Fibroblast of villous mesenchyme (primary cell): ENCODE data around the gene SORCS2. TPM values are rescaled to one million over a fixed set of nuclear protein-coding genes. Genes with fewer than 3 reads are reported as not detected.

ENCODE experiments used
- DNase-seq: peaks from one replicate; pipeline ENCODE4 v3.0.0-alpha.2; 2010; ENCODE audit warnings: low read depth
- H3K4me3 ChIP-seq: 2 replicates; pipeline ENCODE4 v1.5.1; 2011; ENCODE audit warnings: low read depth, mild to moderate bottlenecking, low read length
- CTCF ChIP-seq: IDR thresholded peaks from 2 replicates; pipeline ENCODE4 v1.5.1; 2012; ENCODE audit warnings: low read depth, mild to moderate bottlenecking, low read length; ENCODE audit not compliant: insufficient read depth
- total RNA-seq: library from RNA; depleted of rRNA; stranded (reverse); fragments of >200 nt; gene quantifications from 2 replicates; pipeline ENCODE4 v1.2.3, GENCODE V29; 2012

Gene SORCS2
- total RNA-seq, 1 donor = under 0.01 TPM

DNA sequence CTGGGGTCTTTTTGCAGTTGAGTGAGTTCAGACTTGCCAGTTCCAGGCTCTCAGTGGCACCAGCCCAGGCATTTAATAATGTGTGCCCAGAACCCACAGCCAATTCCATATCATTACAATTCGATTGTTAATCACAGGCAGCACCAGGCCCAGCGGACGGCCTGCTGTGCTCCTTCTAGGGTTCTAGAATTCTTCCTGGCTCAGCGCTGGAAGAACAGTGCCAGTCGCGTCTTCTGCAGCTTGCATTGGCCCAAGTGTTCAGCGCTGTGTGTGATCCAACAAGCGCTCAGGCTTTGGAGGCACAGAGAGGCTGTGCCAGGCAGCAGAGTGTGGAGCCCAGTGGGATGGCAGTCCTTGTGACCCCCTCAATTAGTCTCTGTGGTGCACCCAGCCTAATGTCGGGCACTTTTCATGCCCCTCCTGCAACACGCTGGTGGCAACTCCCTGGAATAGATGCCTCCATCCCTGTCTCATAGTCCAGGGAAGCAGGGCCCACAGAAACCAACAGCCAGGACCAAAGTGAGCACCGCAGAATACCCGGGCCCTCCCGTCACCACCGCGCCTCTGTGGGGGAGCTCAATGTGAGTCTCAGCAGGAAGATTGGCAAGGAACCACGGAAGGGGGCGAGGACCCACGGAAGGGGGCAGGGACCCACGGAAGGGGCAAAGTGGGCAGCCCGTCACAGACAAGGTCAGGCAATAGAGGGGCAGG lies 554.2 kb downstream of the SORCS2 start:
- DNase-seq = no peak
- no peak for TF ChIP-seq CTCF
- H3K4me3 ChIP-seq = no peak overlapping the region

- no peak overlapping the region for H3K4me3 ChIP-seq
- no peak for TF ChIP-seq CTCF
- DNase-seq = no peak
Measured at GRCh38 chr4:7747062-7747385, 554.7 kb downstream of the SORCS2 start.

GRCh38 chr4:7747566-7747965 lies 555.2 kb downstream of the SORCS2 start:
- no peak overlapping the region for H3K4me3 ChIP-seq
- no peak for TF ChIP-seq CTCF
- DNase-seq = no peak

- no peak for TF ChIP-seq CTCF
- no peak overlapping the region for H3K4me3 ChIP-seq
- no peak for DNase-seq
Measured at GRCh38 chr4:7750523-7750922, 558.2 kb downstream of the SORCS2 start.

DNA sequence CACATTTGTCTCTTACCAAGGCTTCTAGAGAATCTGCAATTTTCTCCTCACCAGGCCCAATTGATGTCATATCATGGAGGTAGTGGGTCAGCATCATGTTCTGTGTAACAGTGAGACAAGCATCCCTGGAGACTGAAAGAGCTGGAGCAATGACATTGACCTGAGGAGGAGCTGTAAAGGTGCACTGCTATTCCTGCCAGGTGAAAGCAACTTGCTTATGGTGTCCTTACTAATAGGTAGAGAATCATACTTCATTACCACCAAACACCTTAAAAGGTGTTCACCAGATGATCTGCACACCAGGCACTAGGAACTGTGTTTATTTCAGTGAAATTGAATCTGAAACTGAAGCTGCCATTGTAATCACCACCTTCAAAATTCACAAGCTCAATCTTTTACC lies 558.6 kb downstream of the SORCS2 start:
- H3K4me3 ChIP-seq = no peak overlapping the region
- no peak for DNase-seq
- TF ChIP-seq CTCF = no peak

- TF ChIP-seq CTCF = no peak
- DNase-seq = no peak
Measured at GRCh38 chr4:7752649-7753048, 560.3 kb downstream of the SORCS2 start.

DNA sequence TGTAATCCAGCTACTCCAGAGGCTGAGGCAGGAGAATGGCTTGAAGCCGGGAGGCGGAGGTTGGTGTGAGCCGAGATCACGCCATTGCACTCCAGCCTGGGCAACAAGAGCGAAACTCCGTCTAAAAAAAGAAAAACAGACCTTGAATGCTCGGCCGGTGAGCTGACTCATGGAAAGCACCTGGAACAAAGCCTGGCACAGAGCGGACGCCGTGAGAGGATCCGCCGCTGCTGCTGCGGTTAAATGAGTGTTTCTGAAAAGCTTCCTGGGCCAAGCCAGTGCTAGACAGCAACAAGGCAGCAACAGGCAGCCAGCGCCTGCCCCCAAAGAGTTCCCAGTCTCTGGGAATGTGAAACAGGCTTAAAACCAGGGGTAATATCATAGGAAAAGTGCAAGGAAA lies 560.9 kb downstream of the SORCS2 start:
- DNase-seq = no peak
- TF ChIP-seq CTCF = no peak
- no peak overlapping the region for H3K4me3 ChIP-seq

More at GRCh38 chr4:7752649-7753048, 560.3 kb downstream of the SORCS2 start:
- no peak overlapping the region for H3K4me3 ChIP-seq
